GM13977 (cell line): Measurements from ENCODE around the gene SSH2.

Experiments
- DNase-seq: peaks from one replicate; pipeline ENCODE4 v3.0.0; 2012; ENCODE audit warnings: low spot score
- in situ Hi-C: fragments of 300-500 bp; cut with MboI; formaldehyde crosslinking; loops from one replicate; pipeline ENCODE4 v1.12.0; 2022; ENCODE audit warnings: low sequenced_read_pairs, low pct_unique_long_range_greater_than_20kb, mixed read lengths, inconsistent platforms; ENCODE audit not compliant: unreplicated experiment
- TF ChIP-seq, protein P1 (sequence below): IDR thresholded peaks from 2 replicates; pipeline ENCODE4 v1.5.1; 2012; ENCODE audit warnings: mild to moderate bottlenecking, control low read depth; ENCODE audit not compliant: insufficient read depth; ENCODE audit errors: extremely low read depth, missing control alignments

The SSH2 gene

DNA sequence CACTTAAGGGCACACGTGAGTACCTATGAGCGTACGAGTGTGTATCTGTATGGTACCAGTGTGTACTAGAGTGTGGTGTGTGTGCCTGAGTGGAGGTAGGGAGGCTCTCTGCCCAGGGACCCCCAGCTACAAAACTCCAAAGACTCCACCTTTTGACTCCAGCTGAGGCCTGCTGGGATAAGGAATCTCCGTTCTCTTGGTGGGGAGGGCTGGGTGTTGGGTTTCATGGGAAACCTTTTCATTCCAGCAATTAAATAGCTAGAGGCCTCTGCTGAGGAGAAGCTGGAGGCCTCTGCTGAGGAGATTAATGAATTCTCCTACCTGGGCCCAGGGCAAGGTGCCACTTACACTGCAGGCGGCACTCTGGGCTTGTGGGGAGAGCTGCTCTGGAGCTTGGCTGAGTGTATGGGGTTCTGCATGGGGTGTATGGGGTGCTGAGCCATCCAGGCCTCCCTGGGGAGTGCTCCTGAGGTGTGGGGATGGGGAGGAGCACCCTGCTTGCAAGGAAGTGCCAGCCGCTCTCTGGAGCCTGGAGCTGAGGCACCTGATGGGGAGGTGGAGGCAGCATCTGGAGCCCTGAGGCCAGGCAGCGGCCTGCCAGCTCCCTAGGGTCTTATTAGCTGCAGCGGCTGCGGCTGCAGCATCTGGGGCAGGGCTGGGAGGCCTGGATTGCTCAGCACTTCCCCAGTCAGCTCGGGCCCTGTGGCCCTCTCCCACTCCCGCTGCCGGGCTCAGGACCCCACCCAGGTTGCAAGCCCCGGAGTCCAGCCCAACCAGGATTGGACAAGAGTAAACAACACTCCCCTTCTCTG is 332.5 kb downstream of the SSH2 start:
- no peak for DNase-seq
- in situ Hi-C loops, result no loop called here

DNA sequence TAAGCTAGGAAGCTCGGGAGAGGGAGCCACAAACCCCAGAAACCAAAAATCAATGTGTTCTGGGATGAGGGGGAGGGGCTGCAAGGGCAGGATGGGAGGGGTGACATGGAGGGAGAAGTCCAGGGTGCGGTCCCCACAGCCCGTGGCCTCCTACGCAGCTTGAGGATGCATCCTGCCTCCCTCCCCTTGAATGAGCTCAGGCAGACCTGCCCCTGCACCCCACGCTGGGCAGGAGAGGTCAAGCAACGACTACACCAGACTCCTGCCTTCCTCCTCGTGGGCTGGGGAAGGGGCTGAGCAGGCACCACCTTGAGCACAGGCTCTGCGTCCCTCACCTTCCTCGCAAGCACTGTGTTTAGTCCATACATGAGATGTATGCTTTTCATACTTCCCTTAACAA is 333.2 kb downstream of the SSH2 start:
- DNase-seq, result no peak
- in situ Hi-C loops, result no loop called here
- TF ChIP-seq, protein P1, sequence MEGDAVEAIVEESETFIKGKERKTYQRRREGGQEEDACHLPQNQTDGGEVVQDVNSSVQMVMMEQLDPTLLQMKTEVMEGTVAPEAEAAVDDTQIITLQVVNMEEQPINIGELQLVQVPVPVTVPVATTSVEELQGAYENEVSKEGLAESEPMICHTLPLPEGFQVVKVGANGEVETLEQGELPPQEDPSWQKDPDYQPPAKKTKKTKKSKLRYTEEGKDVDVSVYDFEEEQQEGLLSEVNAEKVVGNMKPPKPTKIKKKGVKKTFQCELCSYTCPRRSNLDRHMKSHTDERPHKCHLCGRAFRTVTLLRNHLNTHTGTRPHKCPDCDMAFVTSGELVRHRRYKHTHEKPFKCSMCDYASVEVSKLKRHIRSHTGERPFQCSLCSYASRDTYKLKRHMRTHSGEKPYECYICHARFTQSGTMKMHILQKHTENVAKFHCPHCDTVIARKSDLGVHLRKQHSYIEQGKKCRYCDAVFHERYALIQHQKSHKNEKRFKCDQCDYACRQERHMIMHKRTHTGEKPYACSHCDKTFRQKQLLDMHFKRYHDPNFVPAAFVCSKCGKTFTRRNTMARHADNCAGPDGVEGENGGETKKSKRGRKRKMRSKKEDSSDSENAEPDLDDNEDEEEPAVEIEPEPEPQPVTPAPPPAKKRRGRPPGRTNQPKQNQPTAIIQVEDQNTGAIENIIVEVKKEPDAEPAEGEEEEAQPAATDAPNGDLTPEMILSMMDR, result no peak

More for the DNA sequence above, 332.5 kb downstream of the SSH2 start:
- TF ChIP-seq, protein P1, result no peak

DNA sequence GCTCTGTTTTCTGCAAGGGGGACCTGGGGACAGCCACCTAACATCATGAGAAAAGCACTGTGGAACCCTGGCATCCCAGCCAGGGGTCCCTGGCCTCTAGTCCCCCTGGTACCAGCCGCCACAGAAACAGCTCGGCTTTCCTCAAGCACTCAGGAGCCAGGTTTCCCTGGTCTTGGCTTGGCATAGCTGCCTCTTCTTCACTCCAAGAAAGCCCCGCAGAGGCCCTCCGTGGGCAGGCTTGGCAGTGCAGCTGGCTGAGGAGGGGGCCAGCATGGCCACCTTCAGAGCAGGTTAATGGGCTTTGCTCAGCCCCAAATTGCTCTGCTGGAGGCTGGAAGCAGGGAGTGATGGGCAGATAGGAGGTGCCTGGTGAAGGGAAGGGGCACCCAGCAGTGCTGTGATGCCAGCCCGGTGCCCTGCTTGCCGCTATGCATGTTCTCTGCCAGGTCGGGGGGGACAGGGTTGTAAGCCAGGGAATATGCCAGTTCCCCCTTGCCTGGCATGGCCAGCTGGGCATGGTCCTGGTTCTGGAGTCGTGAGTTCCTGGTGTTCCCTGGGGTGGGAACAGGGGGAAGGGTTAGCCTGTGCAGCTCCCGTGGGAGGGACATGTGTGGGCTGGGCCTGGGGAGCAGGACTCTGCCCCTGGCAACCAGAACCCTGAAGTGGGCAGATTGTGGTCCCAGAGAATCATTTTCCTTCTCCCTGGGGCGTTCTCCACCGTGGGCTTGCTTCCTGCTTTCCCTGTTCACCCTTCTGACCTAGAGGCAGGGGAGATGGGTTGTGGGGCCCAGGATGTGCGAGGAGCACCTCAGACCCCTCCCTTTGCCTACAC is 333.9 kb downstream of the SSH2 start:
- TF ChIP-seq, protein P1, result no peak
- in situ Hi-C loops, result no loop called here
- DNase-seq, result no peak

DNA sequence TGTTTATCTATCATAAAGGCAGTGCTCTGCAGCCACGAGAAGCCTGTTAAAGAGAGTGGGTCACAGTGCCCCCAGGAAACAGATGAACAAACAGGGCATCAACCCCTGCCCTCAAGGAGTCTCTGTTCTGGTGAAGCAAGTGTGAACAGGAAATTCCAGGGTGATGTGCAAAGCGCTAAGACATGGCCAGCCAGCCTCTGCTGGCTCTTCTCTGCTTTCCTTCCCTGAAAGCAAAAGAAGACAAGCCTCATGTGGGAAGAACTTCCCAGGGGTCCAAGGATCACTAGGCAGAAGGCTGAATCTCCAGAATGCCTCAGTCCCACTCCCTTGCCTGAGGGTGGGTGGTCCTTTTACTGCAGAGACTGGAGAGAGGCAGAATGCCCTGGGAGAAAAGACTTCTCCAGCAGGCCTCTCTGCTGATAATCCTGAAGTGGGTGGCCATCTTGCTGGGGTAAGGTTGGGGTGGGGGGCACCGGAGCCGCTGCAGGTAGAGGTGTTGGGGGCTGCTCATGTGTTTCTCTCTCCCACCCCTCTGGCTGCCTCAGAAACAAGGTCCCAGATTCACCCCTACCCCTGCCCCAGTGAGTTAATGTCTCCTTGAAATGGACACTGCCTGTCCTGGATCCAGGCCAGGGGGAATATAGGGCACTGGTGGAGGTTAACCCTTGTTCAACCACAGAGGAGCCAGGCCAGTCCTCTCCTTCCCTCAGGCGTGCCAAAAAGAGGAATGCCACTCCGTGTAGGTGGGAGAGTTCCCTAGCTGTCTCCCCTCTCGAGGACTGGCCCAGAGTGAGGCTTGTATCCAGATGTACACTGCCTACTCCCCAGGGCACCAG is 334.7 kb downstream of the SSH2 start:
- DNase-seq, result no peak
- in situ Hi-C loops, result no loop called here
- TF ChIP-seq, protein P1, result no peak

DNA sequence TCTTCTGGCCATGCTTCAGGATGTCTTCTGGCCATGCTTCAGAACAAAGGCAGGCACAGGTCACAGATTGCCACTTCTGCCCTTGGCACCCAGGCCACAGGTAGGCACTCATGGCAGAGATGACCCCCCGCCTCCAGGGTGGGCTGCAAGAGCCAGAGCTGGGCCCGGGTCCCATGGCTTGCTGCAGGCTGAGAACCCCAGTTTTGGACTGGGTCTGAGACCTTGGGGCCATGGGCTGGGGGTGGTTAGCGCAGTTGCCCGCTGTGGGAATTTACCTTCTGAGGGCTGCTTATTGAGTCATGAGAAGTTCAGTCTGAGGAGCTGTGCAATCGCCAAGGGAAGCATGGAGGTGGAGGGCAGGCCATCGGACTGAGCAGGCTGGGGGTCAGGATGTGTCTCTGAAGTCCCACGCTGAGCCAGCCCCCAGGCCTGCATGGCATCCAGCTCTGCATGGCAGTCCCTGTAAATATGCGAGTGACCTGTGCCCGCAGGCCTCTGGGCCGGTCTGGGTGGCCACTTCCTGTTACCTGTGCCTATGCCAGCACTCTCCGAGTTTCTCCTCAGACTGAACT is 335.4 kb downstream of the SSH2 start:
- TF ChIP-seq, protein P1, result no peak
- in situ Hi-C loops, result no loop called here
- no peak for DNase-seq
